CD4-positive, alpha-beta T cell treated with Interleukin-4 for 1 hour (primary cell): ENCODE measurements around the gene PCYT1A.

Experiments used
- DNase-seq, 2 donors: peaks; one replicate each; pipeline ENCODE4 v3.0.0-alpha.2; 2020 to 2022

PCYT1A gene

GRCh38 chr3:196235452-196236122 is 51.9 kb downstream of the PCYT1A start:
- DNase-seq: no peak

GRCh38 chr3:196232882-196233251 is 54.7 kb downstream of the PCYT1A start:
- DNase-seq: no peak

GRCh38 chr3:196232154-196232881 is 55.2 kb downstream of the PCYT1A start:
- no peak for DNase-seq

- DNase-seq: no peak
Measured at GRCh38 chr3:196227629-196228493, 59.7 kb downstream of the PCYT1A start.

GRCh38 chr3:196227121-196227561 is 60.4 kb downstream of the PCYT1A start:
- no peak for DNase-seq

- no peak for DNase-seq
Measured at GRCh38 chr3:196225763-196226364, 61.7 kb downstream of the PCYT1A start.

- no peak for DNase-seq
Measured at GRCh38 chr3:196225086-196225485, 62.4 kb downstream of the PCYT1A start.

GRCh38 chr3:196222876-196223595 is 64.5 kb downstream of the PCYT1A start:
- DNase-seq: no peak

- no peak for DNase-seq
Measured at GRCh38 chr3:196220991-196221390, 66.5 kb downstream of the PCYT1A start.

GRCh38 chr3:196220587-196220986 is 66.9 kb downstream of the PCYT1A start:
- DNase-seq: peak in 1 of 2 donors; percentile 48

- DNase-seq: no peak
Measured at GRCh38 chr3:196219970-196220311, 67.6 kb downstream of the PCYT1A start.

GRCh38 chr3:196219194-196219969 is 68.1 kb downstream of the PCYT1A start:
- peak; percentile 66 to 74 for DNase-seq

GRCh38 chr3:196218155-196218712 is 69.3 kb downstream of the PCYT1A start:
- DNase-seq: no peak

GRCh38 chr3:196217307-196218154 is 70.0 kb downstream of the PCYT1A start:
- no peak for DNase-seq

GRCh38 chr3:196216681-196217211 is 70.8 kb downstream of the PCYT1A start:
- DNase-seq: no peak

GRCh38 chr3:196216089-196216564 is 71.4 kb downstream of the PCYT1A start, which contains the start of gene SLC51A:
Gene SLC51A, plus strand, starts transcription at chr3:196216534. Its CDS starts 179 bp downstream, at chr3:196216713.
- DNase-seq: no peak

GRCh38 chr3:196215493-196216020 is 72.0 kb downstream of the PCYT1A start:
- no peak for DNase-seq

GRCh38 chr3:196214783-196215441 is 72.6 kb downstream of the PCYT1A start:
- DNase-seq: no peak
